Left ventricle myocardium superior (tissue), 1 donor: ENCODE data around the gene PRRT2. TPM values are rescaled to one million over a fixed set of nuclear protein-coding genes. Genes with fewer than 3 reads are reported as not detected.
"Not testable (repeated sequence)": the region's sequence is repeated elsewhere in the genome, so short reads cannot be mapped to it uniquely, and the experiment has no call there.

Source experiments
- ATAC-seq: fragments of 200-7000 bp; cut with Tn5 transposase; one replicate; pipeline ENCODE4 v1.9.1; 2020; ENCODE audit warnings: mild to moderate bottlenecking, moderate library complexity
- DNase-seq: peaks from one replicate; pipeline ENCODE4 v3.0.0-alpha.2; 2020
- intact Hi-C: fragments of 100-400 bp; cut with micrococcal nuclease; formaldehyde crosslinking; loops from one replicate; pipeline ENCODE4 v1.11.0; 2022
- long read RNA-seq: library from polyadenylated mRNA; unstranded; transcript quantifications from one replicate; pipeline ENCODE4 v2.0.0, GENCODE V29; 2021
- total RNA-seq: library from RNA; stranded (reverse); fragmentation: NEBNext Ultra II Directional; extraction: Animal tissue kit (Norgen Biotek cat#: 25700); gene quantifications from one replicate; pipeline ENCODE4 v1.2.1, GENCODE V29; 2021
- donor health status: DM: no; HTN: yes; CAD: no; lungs with severe emphysema.

Gene PRRT2
- total RNA-seq: 3.1 TPM
- long read RNA-seq, partial matches to known transcripts: 1 of 1 reads
- long read RNA-seq, other reads (novel, unspliced or antisense): 0 of 1 reads

DNA sequence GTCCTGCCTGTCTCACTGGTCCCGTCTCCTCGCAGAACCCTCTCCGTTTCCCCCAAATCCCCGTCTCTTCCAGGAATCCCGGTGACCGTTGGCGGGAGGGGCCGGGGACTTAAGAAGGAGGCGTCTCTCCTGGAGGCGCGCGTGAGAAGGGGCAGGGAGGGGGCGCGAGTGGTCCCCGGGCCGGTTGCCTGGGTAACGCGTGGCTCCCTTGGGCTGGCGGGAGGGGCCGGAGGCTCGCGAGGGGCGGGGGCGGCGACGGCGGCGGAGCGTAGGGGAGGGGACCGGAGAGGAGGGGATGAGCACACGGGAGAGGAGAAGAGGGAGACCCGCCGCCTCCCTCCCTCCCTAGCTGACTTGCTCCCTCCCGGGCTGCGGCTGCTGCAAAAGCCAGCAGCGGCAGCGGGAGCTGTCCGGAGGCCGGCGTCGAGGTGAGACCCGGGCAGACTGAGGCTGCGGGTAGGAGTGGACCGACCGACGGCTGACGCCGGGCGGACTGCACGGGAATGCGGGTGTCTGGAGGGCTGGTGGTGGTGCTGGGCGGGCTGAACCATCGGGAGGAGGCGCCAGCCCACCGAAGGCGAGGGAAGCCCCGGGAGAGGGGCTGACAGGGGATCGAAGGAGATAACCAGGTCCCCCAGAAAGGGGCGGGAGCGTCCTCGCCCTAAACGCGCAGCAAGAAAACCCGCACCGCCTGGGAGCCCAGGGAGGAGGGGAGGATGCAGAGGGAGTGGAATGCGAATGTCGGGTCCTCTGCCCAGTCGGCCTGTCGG, at the start of gene PRRT2:
TSS of gene PRRT2 (plus strand) at position 298 of the 770 bp plus-strand sequence. CDS start 862 bp downstream, outside the sequence.
- DNase-seq (peak; percentile 81), ATAC-seq (peak; percentile 5)
- intact Hi-C loops: no loop called here

GRCh38 chr16:29763326-29763725, 48.7 kb upstream of the PRRT2 start:
- intact Hi-C loops: no loop called here
- ATAC-seq: no peak
- no peak for DNase-seq

GRCh38 chr16:29765167-29766032, 46.6 kb upstream of the PRRT2 start:
- no peak for DNase-seq
- intact Hi-C loops: no loop called here
- ATAC-seq: peak; percentile 75

- intact Hi-C loops: no loop called here
- DNase-seq: no peak
- no peak for ATAC-seq
Observed at GRCh38 chr16:29766571-29766970, 45.4 kb upstream of the PRRT2 start.

DNA sequence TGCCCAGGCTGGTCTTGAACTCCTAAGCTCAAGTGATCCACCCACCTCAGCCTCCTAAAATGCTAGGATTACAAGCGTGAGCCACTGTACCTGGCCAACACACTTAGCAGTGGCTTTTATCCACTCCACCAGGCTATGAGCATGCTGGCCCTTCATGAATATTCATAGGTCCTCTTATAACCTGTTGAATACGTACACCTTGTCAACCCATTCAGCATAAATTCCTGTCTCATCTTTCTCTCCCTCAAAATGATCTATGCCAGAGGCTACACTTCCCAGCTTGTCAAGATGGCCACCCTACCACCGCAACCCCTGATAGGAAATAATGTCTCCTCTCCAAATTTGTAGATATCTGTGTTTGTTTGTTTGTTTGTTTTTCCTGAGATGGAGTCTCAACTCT, 44.9 kb upstream of the PRRT2 start:
- intact Hi-C loops: no loop called here
- no peak for ATAC-seq
- no peak for DNase-seq

DNA sequence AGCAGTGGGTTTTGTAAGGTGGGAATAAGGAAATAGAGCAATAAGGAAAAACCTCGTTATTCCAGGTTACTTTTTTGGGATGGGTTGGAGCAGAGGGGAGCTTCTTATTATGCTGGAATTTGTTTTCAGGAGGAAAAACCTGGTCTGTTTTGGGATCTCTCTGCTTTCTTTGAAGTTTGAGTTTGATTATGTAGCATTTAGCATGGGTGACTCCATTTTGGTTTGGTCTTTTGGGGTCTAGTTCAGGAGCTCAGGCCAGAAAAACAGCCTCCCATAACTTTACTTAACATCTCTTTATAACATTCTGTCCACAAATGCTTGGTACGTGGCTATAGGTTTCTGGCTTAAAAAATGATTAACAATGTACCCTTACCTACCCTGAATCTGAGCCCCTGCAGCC, 42.5 kb upstream of the PRRT2 start:
- intact Hi-C loops: no loop called here
- ATAC-seq: no peak
- no peak for DNase-seq

GRCh38 chr16:29770250-29770929, 41.6 kb upstream of the PRRT2 start:
- intact Hi-C loops: no loop called here
- DNase-seq (no peak), ATAC-seq (no peak)

- DNase-seq, ATAC-seq, intact Hi-C loops: not testable (repeated sequence)
Observed at GRCh38 chr16:29772330-29772729, 39.7 kb upstream of the PRRT2 start.

GRCh38 chr16:29774730-29775129, 37.3 kb upstream of the PRRT2 start:
- ATAC-seq (no peak), DNase-seq (no peak)
- intact Hi-C loops: no loop called here

DNA sequence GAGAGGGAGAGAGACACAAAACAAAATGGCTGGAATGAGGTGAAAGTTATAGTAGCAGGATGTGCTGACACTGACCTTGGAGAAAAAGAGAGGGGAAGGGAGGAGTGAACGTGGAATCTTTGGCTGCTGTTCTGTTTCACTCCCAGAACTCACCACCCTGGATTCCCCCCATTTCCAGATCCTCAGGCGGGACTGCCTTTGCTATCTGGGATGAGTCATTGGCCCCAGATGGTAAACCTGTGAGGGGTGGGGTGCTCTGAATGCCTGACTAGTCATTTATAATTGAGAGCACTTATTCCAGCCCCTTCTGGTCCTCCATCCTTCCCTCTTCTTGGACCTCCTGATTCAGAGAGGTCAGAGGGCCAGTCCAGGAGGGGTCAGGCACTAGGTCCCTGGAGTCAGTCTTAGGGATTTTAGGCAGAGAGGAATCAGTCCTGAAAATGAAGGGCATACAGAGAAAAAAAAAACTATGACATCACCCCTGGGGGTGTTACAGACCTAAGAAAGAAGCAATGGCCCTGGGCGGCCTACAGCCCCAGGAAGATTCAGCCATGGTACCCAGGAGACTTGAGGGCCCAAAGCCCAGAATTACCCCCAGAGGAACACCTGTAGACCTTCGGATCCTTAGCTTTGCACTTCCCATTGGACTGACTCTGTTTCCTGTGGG, 36.1 kb upstream of the PRRT2 start:
- no peak for DNase-seq
- no peak for ATAC-seq
- intact Hi-C loops: no loop called here

DNA sequence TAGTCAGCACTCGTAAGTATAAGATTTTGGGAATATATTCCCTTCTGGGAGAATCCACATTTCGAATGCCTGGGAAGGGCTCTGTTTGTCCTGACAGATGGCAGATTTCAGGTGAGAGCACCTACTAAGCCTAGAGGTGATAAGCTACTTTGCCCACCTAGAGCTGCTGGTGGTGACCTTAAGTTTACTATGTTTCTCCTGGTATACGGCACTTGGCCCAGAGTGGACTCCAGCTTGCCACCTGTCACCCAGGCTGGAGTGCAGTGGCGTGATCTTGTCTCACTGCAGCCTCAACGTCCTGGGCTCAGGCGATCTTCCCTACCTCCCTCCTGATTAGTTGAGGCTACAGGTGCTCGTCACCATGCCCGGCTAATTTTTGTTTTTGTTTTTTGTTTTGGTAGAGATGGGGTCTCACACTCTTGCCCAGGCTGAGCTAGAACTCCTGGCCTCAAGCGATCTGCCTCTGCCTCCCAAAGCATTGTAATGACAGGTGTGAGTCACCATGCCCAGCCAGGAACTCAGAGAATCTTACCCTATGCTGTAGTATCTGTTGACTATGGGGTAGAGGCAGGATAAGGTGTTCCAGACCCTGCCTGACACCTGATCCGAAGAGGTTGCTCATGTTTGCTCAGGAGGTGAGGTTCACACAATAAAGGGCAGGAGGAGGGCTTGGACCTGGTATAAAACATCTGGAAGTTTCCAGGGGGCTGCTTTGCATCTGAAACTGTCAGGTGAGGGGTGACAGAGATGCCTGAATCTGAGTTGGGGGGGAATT, 34.2 kb upstream of the PRRT2 start, which contains the start of gene ZG16:
TSS of gene ZG16 (plus strand) at position 681 of the 775 bp plus-strand sequence. CDS start 1,011 bp downstream, outside the sequence.
- DNase-seq: no peak
- ATAC-seq: no peak
- intact Hi-C loops: no loop called here

DNA sequence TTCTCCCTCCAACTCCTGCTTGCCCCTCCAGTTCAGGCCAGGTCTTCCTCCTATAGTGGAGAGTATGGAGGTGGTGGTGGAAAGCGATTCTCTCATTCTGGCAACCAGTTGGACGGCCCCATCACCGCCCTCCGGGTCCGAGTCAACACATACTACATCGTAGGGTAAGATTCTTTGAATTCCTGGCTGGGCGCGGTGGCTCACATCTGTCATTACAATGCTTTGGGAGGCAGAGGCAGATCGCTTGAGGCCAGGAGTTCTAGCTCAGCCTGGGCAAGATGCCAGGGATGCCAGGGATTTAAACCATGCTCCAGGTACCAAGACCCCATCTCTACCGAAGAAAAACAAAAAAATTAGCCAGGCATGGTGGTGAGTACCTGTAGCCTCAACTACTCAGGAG, 32.5 kb upstream of the PRRT2 start:
- ATAC-seq: no peak
- no peak for DNase-seq
- intact Hi-C loops: no loop called here

- DNase-seq, ATAC-seq, intact Hi-C loops: not testable (repeated sequence)
Observed at GRCh38 chr16:29783094-29783953, 28.7 kb upstream of the PRRT2 start.

- DNase-seq (no peak), ATAC-seq (no peak)
- intact Hi-C loops: no loop called here
Observed at GRCh38 chr16:29784157-29784556, 27.8 kb upstream of the PRRT2 start.

DNA sequence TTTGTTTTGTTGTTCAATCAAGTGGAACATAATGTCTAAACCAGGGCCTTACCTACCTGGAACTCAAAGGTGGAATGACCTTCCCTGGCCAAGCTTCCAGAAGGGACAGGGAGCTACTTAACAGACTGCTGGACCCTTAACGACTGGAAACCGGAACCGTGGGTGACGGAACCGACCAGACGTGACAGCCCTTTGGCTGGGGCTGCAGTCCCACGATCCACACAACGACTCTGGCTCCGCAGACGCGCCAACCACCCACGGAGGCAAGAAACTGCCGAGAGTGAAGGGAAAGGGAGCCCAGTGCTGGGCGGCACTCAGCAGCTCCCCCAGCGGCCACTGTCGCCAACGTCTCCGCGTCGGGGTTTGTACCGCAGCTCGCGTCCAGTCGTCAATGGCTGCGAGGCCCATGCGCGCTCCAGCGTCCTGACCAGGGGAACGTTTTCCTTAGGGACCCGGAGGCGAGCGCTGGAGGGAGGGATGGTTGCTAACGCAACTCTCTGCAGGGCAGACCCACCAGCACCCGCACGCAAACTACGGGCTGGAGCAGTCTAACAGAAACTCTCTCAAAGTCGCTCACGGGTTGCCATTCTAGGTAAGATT, 27.0 kb upstream of the PRRT2 start:
- intact Hi-C loops: no loop called here
- ATAC-seq: peak; percentile 94
- DNase-seq: peak; percentile 87

GRCh38 chr16:29787155-29787554, 24.8 kb upstream of the PRRT2 start:
- DNase-seq, intact Hi-C loops, ATAC-seq: not testable (repeated sequence)

GRCh38 chr16:29789775-29790182, 22.2 kb upstream of the PRRT2 start:
- intact Hi-C loops: no loop called here
- ATAC-seq (no peak), DNase-seq (no peak)
